Stimulated activated CD4-positive, alpha-beta T cell treated with anti-CD3 and anti-CD28 coated beads, Interleukin-15, amount 100 ng/mL, for 48 hours (primary cell): ENCODE data around the gene PLK3.
"Not testable (repeated sequence)": the region's sequence is repeated elsewhere in the genome, so short reads cannot be mapped to it uniquely, and the experiment has no call there.

Source experiments
- DNase-seq, 2 donors: peaks; one replicate each; pipeline ENCODE4 v3.0.0-alpha.2; 2020; ENCODE audit warnings: low read depth in 2 of 2

Gene PLK3

DNA sequence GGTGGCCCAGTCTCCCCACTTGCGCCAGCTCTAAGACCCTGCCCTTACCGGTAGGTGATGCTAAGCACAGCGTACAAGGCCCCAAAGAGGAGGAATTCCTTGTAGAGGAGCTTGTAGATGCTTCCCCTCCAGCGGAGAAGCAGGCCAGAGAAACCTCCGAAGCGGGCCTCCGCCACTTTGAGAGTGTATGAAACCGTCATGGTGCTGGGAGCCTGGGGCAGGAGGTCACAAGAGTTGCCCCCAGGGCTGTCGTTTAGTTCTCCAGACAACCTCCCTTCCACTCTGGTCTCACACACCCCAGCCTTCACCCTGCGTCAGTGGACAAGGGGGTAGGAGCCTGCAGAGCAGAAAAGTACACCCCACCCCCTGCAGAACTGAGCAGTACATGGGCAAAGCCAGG, 12.7 kb upstream of the PLK3 start:
- no peak for DNase-seq

DNA sequence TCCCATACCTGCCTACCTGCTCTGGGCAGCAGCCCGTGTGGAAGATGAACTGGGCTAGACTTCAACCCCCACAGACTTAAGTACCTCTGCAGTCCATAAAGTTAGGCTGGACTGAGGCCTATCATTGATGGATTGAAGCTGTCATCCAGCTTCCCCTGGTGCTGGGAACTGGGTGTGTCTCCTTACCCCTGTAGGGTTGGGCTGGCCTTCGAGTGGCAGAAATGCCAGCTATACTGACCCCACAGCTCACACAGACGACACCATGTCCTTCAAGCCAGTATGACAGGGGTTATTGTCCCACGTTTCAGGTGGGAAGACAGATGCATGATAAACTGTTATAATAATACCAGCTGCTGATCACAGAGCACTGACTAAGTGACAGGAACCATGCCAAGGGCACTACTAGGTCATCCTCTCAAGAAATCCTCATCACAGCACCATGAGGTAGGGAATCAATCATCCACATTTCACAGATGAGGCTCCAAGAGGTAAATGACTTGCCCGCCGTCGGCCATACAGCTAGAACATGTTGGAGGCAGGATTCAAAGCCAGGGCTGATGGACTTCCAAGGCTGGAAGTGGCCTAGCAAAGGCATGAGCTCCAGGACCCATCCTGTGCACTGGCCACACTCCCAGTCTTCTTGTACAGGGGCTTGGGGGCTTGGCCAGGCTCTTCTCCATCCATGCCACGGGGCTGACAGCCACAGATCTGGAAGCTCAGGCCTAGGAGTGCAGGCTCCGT, 11.9 kb upstream of the PLK3 start, which contains the start of gene BEST4:
TSS of gene BEST4 (minus strand) at position 51 of the 741 bp plus-strand sequence. CDS start 465 bp downstream, outside the sequence.
- no peak for DNase-seq

DNA sequence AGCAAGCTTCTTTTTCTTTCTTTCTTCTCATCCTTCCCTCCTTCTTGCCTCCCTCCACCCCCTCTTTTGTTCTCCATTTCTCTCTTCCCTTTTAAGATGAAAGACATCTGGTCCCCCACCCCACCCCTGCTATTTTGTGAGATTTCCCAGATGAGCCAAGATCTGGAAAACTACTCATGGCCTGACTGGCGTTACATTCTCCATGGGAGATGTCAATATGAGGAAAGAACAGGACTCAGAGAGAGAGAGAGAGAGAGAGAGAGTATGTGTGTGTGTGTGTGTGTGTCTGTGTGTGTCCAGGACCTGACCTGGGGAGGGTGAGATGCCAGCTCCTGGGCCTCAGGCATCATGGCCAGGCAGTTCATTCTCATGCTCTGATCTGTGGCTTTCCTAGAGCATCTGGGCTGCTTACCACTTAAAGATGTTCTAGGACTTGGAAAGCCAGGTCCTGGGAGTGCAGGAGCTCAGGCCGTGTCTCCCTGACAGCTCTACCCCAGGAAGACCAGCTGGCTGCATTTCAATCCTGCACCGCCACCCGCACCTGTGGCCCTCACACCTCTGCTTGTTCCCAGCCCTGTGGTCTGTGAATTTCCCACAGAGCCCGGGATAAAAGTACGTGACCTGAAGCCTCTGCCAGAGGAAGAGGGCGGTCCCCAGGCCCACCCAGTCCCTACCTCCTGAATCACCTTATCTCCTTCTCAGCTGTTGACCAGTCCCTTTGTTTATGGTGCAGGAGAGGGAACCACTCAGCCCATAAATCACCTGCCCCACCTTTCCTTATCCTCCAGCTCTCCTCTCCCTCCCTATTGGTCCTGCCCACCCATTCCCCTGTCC, 9.0 kb upstream of the PLK3 start:
- no peak for DNase-seq

DNA sequence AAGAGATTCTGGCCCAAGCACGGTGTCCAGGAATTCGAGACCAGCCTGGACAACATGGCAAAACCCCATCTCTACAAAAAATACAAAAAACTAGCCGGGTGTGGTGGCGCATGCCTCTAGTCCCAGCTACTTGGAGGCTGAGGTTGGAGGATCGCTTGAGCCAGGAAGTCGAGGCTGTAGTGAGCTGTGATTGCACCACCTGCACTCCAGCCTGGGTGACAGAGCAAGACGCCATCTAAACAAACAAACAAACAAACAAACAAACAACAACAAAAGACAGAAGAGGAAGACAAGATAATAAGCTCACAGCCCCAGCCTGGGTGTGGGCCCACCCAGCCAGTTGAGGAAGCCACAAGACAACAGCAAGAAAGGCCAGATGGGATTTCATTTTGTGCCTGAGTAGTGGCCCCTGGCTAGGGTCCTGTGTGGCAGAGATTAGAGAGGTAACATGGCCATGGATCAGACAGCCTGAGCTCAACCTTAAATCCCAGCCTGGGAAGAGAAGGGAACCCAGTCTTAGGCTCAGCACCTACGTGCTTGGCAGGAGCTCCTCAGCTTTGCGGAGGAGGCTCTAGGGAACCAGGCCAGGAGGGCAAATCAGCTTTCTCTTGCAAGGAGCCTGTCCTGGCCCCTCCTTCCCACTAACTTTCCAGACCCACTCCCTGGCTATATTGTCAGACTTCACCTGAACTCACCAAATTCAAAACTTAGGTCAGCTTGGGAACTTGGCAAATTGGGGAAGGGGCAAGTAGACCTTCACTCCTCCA, 7.3 kb upstream of the PLK3 start:
- DNase-seq: no peak

DNA sequence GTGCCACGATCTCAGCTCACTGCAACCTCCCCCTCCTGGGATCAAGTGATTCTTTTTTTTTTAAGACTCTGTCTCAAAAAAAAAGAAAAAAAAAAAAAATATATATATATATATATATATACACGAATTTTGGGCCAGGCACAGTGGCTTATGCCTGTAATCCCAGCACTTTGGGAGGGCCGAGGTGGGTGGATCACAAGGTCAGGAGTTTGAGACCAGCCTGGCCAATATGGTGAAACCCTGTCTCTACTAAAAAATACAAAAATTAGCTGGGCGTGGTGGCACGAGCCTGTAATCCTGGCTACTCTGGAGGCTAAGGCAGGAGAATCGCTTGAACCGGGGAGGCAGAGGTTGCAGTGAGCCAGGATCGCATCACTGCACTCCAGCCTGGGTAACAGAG, 2.3 kb upstream of the PLK3 start:
- not testable (repeated sequence) for DNase-seq

DNA sequence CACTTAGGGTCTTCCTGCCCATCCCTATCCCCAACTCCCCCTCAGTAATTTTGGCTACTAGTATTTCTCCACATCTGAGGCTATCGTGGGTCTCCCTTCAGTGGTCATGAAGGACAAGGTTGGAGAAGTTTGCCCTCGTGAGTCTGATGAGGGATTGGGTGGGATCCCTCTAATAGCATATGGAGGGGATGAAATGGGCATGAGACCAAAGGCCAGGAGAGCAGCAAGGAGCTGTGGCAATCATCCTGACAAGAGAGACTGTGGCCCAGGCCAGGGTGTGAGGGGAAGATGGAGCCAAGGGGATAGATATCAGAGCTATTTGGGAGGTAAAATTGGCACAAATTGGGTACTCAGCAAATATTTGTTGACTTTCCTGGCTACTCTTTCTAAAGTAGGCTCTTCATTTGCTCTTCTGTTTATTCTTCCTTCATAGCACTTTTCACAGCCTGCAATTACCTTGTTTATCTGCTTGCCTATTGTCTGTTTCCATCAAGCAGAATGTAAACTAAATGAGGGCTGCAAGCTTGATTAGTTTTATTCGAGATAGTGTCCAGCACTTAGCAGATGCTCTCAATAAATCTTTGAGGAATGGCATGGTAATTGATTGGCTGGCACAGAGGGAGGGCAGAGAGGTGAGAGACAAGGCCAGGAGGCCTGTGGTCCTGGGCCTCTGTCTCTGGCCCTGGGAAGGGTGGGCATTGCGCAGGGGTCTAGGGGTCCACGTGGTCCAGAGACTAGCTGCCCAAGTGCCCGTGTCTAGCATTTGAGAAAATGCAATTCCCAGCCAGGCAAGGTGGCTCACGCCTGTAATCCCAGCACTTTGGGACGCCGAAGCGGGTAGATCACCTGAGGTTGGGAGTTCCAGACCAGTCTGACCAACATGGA, 1.5 kb upstream of the PLK3 start:
- no peak for DNase-seq

DNA sequence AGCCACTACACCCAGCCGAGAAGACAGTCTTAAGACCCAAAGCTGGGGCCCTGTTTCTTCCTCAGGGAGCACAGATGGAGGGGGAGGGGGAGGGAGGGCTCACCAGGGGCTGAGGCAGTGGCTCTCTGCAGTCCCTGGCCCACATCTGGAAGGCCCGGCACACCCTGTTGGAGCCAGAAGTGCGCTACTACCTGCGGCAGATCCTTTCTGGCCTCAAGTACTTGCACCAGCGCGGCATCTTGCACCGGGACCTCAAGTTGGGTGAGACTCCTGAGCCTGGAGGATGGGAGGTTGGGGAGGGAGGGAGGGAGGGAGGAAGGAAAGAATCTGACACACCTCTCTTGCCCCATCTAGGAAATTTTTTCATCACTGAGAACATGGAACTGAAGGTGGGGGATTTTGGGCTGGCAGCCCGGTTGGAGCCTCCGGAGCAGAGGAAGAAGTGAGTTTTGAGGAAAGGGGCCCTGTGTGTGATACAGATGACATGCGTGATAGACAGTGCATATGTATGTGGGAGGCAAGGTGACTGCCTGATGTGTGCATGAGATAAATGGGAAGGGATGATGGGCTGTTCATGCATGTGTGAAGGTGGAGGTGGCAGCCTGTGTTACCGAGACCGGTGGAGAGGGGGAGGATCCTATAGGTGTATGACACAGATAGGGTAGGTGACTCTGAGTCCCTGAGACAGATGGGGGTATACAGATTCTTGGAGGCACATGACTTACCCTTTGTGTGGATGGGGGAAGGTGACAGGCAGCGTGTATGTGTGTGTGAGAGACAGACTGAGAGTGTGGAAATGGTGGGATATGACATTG, 1.5 kb downstream of the PLK3 start:
- DNase-seq: no peak

DNA sequence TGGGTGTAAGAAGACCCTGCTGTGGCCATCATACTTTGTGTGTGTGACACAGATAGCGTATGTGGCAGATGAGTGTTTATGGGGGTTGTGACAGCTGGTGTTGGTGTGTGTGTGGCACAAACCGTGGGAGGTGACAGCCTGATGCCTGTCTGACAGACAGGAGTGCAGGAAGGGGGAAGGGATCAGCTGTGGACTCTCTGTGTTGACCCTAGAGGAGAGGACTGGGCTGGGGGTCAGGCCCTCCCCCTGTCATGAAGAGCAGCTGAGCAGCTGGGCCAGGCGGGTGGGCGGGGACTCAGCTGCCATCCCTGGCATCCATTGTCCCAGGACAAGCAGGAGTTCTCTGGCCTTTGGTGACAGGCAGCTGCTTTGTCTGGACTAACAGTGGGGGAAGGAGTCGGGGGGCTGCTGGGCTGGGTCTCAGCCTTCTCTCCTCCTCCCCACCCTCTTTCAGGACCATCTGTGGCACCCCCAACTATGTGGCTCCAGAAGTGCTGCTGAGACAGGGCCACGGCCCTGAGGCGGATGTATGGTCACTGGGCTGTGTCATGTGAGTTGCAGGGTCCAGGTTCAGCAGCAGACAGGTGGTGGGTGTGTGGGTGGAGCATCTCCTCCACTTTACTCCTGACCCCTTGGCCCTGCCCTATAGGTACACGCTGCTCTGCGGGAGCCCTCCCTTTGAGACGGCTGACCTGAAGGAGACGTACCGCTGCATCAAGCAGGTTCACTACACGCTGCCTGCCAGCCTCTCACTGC, 2.3 kb downstream of the PLK3 start:
- no peak for DNase-seq

DNA sequence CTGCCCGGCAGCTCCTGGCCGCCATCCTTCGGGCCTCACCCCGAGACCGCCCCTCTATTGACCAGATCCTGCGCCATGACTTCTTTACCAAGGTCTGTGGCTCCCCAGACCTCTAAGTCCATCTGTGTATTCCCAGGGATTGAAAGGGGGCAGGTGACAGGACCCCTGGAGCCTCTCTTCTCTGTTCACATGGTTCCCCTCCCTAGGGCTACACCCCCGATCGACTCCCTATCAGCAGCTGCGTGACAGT, 2.8 kb downstream of the PLK3 start:
- DNase-seq: no peak

DNA sequence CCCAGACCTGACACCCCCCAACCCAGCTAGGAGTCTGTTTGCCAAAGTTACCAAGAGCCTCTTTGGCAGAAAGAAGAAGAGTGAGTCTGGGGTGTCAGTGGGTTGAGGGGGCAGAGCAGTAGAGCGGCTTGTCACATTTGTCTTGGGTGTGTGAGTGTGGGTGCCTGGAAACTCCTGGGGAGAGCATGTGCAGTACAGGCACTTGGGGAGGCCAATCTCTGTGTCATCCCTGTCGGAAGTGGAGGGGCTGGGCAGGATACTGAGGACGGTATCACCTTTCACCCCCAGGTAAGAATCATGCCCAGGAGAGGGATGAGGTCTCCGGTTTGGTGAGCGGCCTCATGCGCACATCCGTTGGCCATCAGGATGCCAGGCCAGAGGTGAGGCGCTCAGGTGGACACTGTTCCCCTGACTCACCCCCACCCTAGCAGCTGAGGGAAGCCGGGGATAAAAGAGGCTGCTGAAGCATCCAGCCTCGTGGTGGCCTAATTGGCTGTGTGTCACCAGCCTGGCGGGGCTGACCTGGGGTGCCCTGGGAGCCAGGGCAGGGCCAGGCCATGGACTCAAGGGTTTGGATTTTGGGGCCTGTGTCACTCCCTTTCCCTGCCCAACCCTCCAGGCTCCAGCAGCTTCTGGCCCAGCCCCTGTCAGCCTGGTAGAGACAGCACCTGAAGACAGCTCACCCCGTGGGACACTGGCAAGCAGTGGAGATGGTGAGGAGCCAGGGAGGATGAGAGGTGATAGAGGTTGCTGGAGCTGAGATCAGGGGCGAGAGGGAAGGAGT, 3.3 kb downstream of the PLK3 start:
- no peak for DNase-seq

DNA sequence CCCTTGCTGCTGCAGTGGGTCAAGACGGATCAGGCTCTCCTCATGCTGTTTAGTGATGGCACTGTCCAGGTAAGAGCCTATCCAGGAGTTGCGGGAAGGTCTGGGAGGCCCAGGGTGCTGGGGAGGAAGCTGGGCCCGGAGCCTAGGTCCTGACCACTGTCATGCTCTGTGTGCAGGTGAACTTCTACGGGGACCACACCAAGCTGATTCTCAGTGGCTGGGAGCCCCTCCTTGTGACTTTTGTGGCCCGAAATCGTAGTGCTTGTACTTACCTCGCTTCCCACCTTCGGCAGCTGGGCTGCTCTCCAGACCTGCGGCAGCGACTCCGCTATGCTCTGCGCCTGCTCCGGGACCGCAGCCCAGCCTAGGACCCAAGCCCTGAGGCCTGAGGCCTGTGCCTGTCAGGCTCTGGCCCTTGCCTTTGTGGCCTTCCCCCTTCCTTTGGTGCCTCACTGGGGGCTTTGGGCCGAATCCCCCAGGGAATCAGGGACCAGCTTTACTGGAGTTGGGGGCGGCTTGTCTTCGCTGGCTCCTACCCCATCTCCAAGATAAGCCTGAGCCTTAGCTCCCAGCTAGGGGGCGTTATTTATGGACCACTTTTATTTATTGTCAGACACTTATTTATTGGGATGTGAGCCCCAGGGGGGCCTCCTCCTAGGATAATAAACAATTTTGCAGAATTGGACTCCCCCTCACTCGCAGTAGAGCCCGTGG, 5.3 kb downstream of the PLK3 start:
- DNase-seq: no peak

DNA sequence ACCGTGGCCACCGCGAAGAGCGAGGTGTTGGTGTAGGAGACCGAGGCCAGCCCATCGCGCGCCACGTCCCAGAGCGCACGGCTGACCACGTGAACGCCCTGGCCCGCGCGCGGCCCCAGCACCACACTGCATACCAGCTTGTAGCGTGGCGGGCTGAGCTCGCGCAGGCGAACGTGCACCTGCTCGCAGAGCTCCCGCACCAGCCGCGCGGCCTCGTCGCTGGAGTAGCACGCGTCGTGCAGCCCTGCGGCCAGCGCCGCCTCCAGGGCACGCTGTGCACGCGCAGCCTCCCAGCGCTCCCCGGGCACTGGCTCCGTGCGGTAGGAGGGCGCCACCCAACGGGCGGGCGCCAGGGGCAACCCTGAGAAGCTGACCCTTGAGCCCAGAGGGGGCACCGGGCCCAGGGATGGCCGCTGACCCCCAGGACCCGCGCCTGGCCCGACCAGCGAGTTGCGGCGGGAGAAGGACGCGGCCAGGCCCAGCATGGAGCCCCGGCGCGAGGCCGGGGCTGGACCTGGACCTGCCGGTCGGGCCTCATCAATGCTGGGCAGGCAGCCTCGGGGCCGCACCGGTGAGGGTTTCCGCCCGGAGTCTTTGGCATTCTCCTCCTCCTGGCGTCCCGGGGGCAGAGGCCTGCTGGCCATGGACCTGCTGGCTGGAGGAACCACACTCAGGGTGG, 6.0 kb downstream of the PLK3 start:
- DNase-seq: no peak

DNA sequence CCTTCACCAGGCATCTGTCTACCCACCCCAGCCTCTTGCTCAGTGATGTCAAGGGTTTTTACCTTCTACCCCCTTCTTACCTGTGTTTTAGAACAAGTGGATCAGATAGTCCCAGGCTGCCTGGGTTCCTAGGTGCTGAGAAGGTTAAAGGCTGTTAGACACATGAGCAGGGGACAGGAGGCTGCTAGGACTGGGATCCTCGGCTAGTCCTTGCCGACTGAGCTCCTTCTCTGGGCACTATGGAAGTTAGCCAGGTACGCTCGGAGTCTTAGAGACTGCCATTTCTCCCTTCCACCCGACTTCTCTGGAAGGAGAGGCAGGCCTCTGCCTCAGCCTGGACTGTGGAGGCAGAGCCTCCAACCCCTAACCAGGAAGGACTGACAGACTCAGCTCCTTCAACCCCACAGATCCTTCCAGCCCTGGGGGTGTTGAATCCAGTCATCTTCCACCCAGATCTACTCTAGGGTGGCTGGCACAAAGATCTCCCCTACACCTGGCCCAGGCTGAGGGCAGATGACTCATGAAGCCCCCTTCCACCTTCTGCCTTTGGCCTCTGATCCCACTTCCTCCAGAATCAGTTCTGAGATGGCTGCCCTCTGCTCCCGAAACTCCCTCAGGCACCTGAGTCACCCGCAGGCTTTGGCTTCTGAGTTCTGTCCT, 6.7 kb downstream of the PLK3 start, which contains the start of gene DYNLT4:
TSS of gene DYNLT4 (minus strand) at position 648 of the 660 bp plus-strand sequence. CDS start 683 bp downstream, outside the sequence.
- no peak for DNase-seq

DNA sequence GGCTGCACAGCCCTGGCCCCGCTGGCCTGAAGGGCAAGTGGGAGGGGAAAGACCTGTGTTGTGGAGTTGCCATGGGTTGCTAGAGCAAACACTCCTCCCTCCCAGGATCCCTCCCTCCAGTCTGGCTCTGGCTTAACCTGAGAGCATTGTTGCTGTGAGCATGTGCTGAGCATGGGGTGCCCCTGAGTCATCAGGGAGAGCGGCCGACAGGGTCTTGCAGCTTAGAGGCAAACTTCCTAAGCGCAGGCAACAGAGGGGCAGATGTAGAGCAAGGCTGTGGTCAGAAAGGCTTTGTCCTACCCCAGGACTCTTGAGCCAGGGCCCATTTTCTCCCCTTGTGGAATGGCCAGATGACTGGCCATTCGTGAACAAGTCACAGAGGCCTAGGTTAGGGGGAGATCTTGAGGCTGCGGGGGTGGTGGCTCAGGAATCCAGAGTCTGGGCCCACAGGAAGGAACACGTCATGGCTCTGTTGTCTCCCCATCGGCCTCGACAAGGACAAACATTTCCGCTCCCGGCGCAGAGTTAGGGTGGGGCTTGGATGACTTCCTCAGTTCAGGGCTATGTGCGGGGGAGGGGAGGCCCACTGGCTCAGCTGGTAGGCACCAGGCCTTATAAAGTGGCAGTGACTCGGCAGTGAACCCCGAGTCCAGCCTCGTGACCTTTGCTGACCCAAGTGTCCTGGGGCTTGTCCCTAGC, 7.3 kb downstream of the PLK3 start:
- peak; percentile 87 to 90 for DNase-seq

DNA sequence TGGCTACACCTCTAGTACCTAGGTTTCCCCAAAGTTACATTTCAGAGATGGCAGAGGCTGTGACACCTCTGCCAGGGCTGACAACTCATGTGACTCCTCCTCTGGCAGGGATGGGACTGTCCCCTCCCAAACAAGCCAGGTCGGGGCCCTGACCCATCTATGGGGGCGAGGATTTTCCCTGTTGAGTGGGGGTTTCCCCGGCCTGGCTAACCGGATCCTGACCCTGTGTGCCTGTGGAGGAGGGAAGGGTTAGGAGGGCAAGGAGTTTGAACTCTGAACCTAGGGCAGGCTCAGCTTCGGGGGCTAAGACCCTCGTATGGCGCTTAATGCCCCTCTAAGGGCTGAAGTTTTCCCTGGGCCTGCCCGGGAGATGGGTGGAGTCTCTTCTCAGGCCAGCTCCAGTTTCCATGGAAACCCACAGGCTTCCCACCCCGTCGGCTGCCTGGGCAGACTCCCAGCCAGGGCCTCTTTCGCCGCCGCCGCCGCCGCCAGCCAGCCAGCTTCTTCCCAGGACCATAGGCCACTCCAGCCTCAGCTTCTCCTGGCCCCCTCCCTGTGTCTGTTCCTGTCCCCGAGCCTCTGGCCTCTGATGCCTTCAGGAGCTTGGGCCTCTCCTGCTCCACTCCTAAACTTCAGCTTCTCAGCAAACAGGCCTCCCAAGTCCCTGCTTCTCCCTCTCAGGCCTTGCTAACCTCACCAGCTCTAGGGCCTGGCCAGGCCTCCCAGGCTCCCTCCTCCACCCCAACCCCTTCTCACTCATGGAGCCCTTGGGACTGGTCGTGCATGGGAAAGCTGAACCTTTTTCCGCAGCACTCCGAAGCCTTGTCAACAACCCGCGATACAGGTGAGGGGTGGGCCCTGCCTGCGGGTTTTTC, 8.1 kb downstream of the PLK3 start, which contains the start of gene BTBD19:
TSS of gene BTBD19 (plus strand) at position 461 of the 875 bp plus-strand sequence. CDS start at position 759, 298 bp downstream.
- DNase-seq: peak in 1 of 2 donors; percentile 75
